NCI-H748 treated with DMSO at 0.1 percent for 48 hours (cell line): Measurements from ENCODE around the gene MOCS2.

Experiments used
- DNase-seq: peaks from one replicate; lab custom pipeline; 2025; lab: John Stamatoyannopoulos, UW

MOCS2 gene

DNA sequence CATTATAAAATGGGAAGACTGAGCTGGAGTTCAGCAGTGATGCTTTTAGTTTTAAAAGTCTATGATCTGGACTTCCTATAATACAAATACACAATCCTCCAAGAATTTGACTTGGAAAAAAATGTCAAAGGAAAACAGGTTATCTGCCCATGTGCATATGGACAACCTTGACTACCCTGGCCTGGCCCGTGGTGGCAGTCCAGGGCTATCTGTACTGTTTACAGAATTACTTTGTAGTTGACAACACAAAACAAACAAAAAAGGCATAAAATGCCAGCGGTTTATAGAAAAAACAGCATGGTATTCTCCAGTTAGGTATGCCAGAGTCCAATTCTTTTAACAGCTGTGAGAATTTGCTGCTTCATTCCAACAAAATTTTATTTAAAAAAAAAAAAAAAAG, 17.3 kb downstream of the MOCS2 start:
- DNase-seq = no peak

DNA sequence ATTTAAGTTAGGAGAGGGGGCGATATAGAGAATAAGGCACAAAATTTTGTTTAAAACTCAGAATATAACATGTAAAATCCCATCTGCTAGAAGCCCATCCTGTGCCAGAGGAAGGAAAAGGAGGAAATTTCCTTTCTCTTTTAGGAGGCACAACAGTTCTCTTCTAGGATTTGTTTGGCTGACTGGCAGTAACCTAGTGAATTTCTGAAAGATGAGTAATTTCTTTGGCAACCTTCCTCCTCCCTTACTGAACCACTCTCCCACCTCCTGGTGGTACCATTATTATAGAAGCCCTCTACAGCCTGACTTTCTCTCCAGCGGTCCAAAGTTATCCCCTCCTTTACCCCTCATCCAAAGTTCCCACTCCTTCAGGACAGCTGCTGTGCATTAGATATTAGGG, 18.3 kb downstream of the MOCS2 start:
- DNase-seq = no peak

DNA sequence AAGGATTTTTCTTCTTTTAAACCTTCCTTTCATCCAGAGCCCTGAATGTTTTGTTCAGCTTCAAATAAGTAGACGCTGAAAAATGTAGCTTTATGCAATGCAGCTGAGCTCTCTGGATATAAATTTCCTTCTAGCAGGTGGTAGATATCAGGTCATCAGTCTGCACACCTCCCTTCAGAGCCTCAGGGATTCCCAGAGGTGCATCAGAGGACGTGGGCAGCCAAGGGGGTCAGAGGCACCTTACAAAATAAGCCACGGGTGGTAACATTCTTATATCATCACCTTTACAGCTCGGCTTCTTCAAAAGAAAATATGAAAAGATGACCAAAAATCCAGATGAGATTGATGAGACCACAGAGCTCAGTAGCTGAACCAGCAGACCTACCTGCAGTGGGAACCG, 19.3 kb downstream of the MOCS2 start:
- DNase-seq = no peak

DNA sequence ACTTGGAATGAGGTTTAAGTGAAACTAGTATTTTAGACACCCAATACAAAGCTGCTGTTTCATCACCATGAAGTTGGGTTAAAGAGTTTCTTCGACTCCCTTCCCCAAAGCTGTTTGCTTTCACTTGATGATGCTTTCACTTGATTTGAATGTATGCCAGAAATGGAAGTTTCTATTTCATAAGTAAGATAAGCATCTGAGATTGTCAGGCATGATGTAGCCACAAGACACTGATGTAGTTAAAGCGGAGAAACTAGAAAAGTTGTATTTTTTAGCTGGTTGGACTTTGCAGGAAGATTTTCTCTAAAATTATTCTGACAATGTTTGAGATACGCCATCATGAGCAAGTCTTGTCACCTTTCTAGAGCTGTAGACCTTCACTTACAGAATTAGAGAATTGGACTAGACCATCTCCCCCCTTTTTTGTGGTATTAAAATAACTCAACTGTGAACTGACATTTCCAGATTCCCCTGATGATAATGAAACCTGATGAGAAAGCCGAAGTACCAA, 20.0 kb downstream of the MOCS2 start:
- DNase-seq = no peak

DNA sequence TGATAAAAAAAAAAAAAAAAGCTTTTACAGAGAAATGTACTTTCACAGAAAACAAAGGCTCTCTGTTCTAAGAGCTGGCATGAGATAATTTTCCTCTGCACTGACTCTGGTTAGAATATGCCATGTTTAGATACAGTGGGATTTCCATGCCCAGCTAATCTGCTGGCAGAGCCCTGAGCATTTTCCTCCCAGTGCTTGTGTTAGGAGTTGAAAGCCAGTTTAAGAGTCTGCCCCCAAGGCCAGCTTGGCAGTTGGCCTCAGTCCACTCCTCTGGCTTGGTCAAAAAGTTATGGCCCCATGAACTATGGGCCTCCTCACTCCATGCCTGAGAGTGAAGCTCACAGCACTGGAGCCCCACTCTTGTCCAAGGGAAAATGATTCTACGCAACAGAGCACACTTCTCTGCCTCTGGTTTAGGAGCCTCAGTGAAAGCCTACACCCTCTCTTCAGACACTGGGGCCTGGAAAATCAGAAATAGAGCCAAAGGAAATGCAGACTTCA, 21.9 kb downstream of the MOCS2 start:
- no peak for DNase-seq

DNA sequence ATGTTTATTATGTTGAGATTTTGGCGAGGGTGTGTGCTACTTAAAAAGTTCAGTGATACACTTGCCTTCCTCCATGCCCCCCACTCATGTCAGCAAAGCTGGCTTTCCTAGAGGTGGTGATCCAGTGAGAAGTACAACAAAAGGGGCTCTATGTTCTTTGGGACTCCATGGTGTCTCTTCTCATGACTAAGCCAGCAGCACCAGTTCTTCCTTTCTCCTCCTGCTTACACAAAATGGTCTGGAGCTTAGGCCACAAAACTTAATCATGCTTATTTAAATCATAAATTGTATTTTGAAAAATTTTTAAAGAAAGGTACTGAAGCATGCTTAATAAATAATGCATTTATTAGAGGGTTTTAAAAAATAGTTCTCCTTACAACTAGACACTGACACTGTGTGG, 22.4 kb downstream of the MOCS2 start:
- DNase-seq = no peak

DNA sequence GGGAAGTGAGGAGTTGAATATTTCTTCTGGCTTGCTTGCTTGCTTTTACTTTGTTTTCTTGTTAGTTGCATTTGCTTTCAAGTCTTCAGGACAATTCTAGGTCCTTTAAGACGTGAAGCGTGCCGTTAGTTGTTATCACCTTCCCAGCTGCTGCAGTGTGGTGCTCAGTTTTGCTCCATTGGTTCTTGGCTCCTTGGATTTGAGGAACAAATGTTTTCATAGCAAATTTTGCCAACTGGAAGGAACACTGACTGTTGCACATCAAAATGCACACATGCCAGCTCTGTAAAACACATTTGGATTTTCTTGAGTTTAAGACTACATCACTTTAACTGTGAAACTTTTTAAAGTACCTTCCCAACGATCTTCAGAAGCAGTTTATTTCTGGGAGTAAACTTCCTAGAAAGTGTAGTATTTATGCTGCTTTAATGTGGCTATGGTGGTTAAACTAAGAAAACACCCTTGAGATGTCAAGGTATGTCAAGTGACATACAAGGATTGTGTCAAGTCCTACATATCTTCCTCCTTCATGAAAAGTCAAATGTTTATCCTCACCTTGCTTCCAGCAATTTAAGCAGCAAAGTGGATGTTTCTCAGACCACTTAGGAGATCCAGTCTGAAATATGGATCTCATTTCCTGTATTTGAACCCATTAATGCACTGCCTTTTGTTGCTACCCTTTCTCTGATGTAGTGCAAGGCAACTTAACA, 24.9 kb downstream of the MOCS2 start:
- no peak for DNase-seq

DNA sequence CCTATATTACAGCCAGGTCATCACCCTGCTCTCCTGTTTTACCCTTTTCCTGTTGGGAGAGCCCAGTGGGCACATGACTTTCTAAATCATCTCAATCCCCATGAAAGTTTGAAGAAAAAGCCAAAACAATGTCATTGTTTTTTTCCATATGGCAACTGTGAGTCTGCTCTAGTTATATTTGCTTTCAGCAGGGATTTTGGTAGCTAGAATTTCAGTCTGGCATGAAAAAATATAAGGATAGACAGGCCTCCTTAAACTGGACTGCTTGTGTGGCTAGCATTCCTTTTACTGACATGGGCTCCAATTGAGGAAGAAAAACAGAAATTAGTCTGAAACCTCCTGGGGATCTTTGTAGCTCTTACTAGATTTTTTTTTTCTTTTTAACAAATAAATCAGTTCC, 25.6 kb downstream of the MOCS2 start:
- no peak for DNase-seq

DNA sequence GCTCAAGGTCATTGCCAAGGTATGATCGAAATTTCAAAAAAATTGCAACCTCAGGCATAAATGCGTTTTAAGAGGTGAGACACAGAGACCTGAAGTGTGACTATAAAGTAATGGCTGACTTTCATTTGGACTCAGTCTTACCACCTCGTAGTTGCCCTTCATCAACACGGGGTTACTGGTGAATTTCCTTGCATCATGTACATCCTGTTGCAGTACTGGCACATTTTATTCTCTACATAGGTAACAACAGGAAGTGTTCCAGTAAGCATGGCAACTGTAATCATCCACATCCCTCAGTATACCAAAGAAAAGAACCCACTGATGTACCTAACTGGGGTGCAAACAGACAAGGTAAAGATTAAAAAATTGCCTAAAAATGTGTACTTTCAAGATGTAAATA, 29.3 kb downstream of the MOCS2 start:
- DNase-seq = no peak

DNA sequence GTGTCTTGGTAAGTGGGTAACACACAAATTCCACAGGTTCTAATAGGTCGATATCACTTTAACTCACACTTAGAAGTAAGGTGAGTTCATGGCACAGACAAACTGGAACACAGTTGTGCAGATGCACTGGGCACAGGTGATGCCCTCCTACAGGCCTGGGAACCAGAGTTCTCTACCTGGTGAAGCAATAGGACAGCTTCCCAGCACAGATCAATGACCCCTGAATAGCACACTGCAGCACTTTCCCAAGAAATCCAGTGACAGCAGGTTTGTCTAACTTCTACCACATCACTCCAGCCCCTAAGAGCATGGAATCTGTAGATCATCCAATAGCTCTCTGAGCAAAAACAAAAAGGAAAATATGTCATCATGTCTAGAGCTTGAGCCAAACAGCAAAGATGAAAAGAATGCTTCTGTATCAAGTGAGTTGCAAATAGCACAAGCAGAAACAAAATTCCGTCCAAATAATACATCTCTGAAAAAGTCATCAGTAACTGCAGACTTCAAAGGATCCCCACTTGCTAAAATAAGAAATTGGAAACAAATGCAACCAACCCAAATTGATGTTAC, 33.5 kb downstream of the MOCS2 start:
- no peak for DNase-seq

DNA sequence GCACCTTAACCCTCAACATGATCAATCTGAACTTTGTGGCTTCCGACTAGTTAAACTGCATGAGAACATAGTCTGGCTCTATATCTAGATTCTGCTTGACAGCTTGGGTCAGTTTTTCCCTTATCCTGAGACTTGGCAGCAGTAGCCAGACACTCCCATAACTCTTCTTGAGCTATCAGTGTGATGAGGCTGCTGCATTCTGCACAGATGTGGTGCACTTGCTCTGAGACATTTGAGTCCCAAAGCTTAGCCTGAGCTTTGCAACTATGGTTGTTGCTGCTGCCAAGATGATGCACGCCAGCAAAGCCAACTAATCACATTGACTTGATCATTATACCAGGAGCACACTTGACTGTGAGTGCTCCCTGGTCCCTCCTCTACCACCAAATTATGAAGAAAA, 36.2 kb downstream of the MOCS2 start:
- no peak for DNase-seq

DNA sequence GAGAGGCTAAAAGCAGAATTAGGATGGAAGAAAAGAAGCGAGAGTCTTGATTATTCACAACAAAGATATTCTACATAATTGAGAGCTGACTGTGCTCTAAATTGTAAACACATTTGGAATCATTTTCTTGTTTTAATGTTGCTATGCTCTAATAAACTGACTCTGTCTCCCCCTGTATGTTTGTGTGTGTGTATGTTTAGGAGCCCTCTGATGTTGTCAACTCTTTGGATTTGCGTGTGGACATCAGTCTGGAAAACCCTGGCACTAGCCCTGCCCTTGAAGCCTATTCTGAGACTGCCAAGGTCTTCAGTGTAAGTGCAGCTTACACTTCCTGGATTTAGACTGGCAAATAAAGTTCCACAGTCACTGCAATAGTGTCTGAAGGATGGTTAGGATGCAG, 37.8 kb downstream of the MOCS2 start:
- DNase-seq = no peak

DNA sequence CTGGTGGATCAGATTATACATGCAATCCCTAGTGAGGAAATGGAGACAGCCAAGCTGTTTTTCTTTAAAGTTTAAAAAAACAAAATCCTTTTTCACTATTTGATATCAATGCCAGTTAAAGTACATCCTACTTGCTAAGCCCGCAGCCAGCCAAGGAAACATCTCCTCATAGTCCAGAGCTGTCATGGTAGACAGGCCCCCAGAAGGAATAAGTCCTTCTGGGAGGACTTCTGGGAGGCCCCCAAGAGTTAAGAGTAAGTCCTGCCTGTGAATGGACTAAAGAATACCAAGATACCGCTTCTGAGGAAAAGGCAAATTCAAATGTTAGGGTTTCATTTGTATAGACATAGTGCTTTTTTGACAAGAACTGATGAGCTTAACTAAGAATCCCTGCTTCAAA, 38.3 kb downstream of the MOCS2 start:
- no peak for DNase-seq

DNA sequence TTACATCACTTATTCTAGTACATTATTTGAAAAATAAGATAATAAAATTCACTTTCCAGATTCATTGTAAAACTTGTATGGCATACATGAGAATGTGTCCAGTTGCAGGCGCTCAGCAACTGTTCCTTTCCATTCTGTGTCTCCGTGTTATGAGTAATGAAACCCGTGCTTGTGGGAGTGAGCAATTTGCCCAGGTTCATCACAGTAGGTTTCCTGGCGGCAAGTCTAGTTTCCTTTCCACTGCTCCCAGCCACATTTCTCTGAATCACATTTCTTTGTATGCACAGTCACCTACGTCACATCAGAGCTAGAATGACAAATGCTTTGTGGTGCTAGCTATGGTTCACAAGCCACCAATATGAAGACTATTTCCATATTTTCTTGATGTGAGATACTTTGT, 39.9 kb downstream of the MOCS2 start:
- no peak for DNase-seq

DNA sequence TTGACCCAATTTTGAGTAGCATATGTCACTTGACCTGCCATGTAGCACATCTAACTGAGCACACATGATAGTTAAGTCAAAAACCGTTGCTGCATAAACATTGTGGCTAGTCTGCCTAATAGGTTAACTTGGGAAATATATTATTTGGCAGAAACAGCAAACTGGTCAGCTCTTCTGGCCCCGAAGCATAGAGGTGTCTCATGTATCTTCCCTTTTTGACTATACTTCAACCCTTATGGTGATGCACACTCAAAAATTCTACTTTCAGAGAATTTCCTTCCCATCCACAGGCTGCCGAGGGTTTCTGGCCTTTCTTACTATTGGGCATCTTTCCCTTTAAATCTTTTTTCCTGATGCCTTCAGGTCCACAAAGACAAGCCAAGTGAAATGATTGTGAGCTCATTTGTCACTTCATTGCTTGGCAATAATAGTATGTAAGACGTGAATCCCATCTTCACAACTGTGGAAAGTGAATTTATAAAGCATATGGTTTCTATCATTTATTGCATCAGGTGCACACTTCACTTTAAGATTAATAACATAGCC, 41.2 kb downstream of the MOCS2 start:
- no peak for DNase-seq

DNA sequence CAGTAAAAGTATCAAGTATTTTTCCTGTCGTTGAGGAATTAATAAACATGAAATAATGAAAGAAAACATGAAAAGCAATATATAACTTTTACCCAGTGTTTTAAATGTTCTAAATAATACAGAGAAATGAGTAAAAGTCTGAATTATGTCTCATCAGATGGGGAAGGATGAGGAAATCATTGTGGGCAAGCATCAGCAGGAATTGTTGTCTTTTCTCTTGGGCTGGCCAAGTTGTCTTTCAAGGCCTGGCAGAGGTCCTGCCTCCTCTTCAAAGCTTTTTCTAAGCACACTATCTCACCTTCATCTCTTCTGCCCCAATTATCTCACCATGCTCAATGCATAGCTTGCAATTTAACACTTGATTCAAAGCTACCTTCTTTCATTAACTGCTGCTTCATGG, 41.9 kb downstream of the MOCS2 start:
- no peak for DNase-seq

DNA sequence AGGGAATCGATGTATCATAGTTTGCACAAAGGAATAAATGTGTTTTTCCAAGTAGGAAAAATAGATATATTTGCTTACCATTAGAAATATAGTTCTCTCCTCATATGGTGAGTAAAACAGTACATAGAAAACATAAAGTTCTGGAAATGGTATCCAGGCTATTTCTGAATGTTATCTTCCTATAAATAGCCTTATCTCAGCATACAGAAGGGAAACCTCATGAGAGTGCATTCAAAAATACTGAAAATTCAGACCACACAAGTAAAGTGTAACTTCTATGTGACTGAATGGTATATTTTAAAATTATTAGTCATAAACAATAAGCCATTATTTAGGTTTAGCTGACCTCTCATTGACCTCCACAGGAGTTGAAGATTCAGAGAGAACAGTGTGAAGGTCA, 43.5 kb downstream of the MOCS2 start:
- DNase-seq = no peak

DNA sequence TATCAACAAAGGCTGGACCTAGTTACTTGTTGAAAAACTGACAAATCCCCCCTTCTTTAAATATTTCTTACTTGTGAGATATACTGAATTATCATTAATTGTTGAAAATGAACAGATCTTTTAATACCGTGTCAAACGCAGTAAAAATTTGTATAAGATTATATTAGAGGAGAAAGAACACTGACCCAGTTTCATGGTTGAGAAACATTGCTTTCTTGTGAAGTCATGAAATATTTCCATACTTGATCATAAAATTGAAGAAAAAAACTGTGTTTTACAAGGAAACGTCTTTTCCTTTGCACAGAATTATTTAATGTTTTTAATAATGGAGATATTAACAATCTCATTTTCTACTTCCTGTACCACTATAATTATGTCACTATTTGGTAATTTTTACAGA, 45.8 kb downstream of the MOCS2 start:
- DNase-seq = no peak

DNA sequence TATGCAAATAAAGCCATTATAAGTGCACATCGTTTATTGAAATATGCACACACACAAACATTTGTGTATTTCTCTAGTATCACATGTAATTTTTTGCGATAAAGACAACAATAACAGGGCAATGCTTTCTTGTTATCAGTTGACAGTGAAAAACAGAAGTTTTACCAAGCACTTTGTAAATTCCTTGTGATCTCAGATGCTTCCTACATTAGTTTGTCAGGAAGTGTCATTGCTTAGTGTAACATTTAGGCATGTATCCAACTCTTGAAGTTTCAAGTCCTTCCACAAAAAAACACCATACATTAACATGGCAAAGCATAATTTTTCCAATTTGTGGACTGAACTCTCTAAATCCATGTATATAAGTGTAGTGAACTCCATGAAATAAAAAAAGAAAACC, 46.4 kb downstream of the MOCS2 start:
- no peak for DNase-seq

DNA sequence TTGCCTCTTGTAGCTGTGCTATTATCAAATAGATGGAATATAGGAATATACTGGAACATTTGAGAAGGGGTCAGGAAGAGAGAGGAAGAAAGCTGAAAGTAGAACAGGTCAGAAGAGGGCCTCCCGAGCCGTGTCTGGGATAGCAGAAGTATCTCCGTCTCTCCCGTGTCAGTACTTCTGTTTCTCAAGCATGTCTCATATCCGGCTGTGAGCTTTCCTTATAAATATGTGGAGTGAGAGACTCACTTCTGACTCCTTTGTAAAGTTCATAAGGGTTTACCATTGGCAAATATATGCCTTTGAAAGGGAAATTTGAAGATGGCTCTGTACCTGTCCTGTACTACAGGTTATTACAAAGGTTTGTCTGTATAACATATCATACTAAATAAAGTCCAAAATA, 50.3 kb downstream of the MOCS2 start:
- DNase-seq = no peak

DNA sequence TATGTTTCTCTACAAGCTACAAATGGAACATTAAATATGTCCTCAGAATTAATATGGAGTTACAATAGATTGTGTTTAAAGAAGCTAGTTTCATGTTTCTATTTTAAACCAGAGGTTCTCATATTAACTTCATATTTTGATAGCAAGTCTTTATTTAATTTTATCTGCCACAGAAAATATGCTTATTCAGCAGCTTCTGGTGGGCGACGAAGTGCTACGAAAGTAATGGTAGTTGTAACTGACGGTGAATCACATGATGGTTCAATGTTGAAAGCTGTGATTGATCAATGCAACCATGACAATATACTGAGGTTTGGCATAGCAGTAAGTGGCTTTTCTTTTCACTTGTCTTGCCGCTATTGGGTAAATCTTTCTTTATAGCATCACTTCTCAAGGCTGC, 54.2 kb downstream of the MOCS2 start:
- DNase-seq = no peak

DNA sequence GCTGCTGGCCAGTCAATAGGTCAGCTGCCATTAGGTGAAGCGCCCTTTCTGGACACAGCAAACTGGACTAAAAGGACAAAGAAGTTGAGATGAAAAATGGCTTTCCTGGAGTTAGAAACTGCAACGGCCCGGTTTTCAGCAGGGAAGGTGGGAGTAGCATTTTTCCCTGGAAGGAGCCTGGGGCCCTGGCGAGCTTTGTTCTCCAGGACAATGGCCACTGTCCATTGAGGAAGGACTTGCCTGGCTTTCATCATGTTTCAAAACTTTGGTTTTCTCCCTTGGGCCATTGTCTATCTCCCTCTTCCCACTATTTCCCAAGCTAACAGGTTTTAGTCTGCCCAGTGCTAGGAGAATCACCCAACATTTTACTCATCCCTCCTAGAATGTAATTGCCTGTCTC, 56.2 kb downstream of the MOCS2 start:
- DNase-seq = no peak

DNA sequence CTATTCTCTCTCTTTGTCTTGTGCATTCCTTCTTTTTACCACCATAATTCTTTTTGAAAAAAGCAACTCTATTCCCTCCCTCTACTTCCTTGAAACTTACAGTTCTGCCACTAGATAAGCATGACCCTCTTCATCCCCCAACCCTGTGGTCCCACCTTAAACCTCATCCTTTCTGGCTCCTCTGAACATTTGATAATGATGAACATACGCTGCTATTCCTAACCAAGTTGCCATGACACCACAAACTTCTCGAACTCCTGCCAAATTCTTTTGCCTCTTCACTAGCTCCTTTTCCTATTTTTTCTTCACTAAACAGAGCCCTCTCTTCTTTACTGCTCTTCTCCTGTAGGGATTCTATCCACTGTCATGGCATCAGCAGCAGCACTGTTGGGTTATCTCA, 57.1 kb downstream of the MOCS2 start:
- DNase-seq = no peak

DNA sequence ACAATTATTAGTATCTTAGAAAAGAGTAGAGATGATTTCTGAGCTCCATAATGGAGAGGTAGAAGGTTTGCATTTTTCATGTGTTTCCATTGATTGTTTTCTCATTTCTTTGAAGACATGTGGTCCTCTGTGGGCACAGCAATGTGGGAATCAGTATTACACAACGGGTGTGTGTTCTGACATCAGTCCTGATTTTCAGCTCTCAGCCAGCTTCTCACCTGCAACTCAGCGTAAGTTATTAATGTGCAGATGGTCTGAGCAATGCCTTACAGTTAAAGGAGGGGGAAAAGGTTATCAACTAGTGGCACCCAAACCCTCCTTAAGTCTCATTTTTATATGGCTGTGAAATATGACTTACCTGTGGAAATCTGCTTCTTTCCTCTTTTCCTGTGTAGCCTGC, 61.3 kb downstream of the MOCS2 start:
- DNase-seq = no peak
